ENCODE data around the gene DEAF1. TPM values are rescaled to one million over a fixed set of nuclear protein-coding genes. Genes with fewer than 3 reads are reported as not detected.

DEAF1 gene
- polyA plus RNA-seq, 1 donor (not counting 4 experiments of a cell fraction or from before 2014, with no cell fraction given) = 8.1 TPM

DNA sequence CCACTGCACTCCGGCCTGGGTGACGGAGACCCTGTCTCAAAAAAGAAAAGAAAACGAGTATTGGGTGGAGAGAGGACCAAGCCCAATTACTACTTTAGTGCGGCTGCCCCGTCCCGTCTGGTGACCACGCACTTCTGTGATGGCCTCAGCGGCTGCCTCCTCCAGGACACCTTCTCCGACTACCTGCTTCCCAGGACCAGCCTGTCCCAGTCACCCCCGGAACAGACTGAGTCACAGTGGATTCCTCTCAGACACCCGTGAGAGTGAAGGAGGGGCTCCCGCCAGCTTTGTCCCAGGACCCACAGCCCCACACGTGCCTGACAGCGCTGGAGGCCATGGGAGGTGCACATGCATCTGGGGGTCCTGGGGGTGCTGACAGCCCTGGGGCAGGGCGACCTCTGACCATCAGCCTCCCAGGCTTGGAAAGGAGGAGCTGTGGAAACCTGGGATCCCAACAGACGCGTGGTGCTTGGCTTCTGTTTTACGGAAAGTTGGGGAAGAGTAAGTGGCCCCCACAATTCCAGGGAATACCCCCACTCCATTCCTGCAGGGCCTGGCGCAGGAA, 53.1 kb downstream of the DEAF1 start:
- TF ChIP-seq EZH2 (IDR thresholded peaks at IDR 0.05; ENCODE audit: low read length) = no peak
- TF ChIP-seq, protein P1, sequence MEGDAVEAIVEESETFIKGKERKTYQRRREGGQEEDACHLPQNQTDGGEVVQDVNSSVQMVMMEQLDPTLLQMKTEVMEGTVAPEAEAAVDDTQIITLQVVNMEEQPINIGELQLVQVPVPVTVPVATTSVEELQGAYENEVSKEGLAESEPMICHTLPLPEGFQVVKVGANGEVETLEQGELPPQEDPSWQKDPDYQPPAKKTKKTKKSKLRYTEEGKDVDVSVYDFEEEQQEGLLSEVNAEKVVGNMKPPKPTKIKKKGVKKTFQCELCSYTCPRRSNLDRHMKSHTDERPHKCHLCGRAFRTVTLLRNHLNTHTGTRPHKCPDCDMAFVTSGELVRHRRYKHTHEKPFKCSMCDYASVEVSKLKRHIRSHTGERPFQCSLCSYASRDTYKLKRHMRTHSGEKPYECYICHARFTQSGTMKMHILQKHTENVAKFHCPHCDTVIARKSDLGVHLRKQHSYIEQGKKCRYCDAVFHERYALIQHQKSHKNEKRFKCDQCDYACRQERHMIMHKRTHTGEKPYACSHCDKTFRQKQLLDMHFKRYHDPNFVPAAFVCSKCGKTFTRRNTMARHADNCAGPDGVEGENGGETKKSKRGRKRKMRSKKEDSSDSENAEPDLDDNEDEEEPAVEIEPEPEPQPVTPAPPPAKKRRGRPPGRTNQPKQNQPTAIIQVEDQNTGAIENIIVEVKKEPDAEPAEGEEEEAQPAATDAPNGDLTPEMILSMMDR (optimal IDR thresholded peaks at IDR 0.05 in 1 of 3, IDR thresholded peaks at IDR 0.05 in 1 of 3, conservative IDR thresholded peaks at IDR 0.05 in 1 of 3; ENCODE audit: extremely low read depth in 1 of 3, insufficient read depth in 2 of 3, low read length in 3 of 3) = no peak
- H3K27me3 ChIP-seq (ENCODE audit: control insufficient read depth, extremely low read depth, insufficient read depth, low read length) = peaks cover 22% of the 10 kb centered on the region
- FAIRE-seq (no peak), DNase-seq (ENCODE audit: low read depth, low spot score) (no peak)
- H3K9me1 ChIP-seq (ENCODE audit: control insufficient read depth, extremely low read depth, insufficient read depth, low read length) = no peaks in the 10 kb centered on the region
- peaks cover 2% of the 10 kb centered on the region for H3K4me1 ChIP-seq (ENCODE audit: control insufficient read depth, extremely low read depth, insufficient read depth, low read length)
- no peaks in the 10 kb centered on the region for H3K9me3 ChIP-seq (ENCODE audit: control insufficient read depth, low read depth, low read length)
- H3K4me2 ChIP-seq (ENCODE audit: control insufficient read depth, extremely low read depth, insufficient read depth, low read depth, low read length) = no peak overlapping the region
- no peaks in the 10 kb centered on the region for H4K20me1 ChIP-seq (ENCODE audit: control insufficient read depth, extremely low read depth, insufficient read depth, low read length)
- dilution Hi-C loops (cut with MboI; ENCODE audit: extremely low pct_ligation_motif_present, low sequenced_read_pairs) = no loop called here
- H3K79me2 ChIP-seq (ENCODE audit: control insufficient read depth, insufficient read depth, low read length) = no peaks in the 10 kb centered on the region
- H3K27ac ChIP-seq (ENCODE audit: control insufficient read depth, insufficient read depth, low read length) = no peak overlapping the region
- peaks cover 0 to 5% of the 10 kb centered on the region in 2 experiments for H3K36me3 ChIP-seq (ENCODE audit: control insufficient read depth in 2 of 2, extremely low read depth in 1 of 2, insufficient read depth in 2 of 2, low read length in 2 of 2)
- H3K4me3 ChIP-seq (ENCODE audit: control insufficient read depth in 2 of 3, extremely low read depth in 1 of 3, insufficient read depth in 2 of 3, low read depth in 1 of 3, low read length in 3 of 3) = no peak overlapping the region
- H3K9ac ChIP-seq (ENCODE audit: control insufficient read depth, extremely low read depth, insufficient read depth, low read length) = no peak overlapping the region
- no peak overlapping the region for H2AFZ ChIP-seq (ENCODE audit: control insufficient read depth, low read length)

DNA sequence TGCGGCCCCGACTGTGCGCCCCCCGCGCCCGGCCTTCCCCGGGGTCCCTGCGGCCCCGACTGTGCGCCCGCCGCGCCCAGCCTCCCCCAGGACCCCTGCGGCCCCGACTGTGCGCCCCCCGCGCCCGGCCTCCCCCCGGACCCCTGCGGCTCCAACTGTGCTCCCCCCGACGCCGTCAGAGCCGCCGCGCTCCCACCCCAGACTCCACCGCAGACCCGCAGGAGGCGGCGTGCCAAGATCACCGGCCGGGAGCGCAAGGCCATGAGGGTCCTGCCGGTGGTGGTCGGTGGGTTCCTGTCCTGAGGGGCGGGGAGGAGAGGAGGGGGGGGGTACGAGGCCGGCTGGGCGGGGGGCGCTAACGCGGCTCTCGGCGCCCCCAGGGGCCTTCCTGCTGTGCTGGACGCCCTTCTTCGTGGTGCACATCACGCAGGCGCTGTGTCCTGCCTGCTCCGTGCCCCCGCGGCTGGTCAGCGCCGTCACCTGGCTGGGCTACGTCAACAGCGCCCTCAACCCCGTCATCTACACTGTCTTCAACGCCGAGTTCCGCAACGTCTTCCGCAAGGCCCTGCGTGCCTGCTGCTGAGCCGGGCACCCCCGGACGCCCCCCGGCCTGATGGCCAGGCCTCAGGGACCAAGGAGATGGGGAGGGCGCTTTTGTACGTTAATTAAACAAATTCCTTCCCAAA, 54.9 kb downstream of the DEAF1 start:
- FAIRE-seq (no peak), DNase-seq (ENCODE audit: low read depth, low spot score) (no peak)
- Histone ChIP-seq H3K27me3 (ENCODE audit: control insufficient read depth, extremely low read depth, insufficient read depth, low read length) (peaks cover 28% of the 10 kb centered on the region), H3K79me2 (ENCODE audit: control insufficient read depth, insufficient read depth, low read length) (no peaks in the 10 kb centered on the region), H3K36me3 (ENCODE audit: control insufficient read depth in 2 of 2, extremely low read depth in 1 of 2, insufficient read depth in 2 of 2, low read length in 2 of 2) (peaks cover 0 to 3% of the 10 kb centered on the region in 2 experiments), H3K4me3 (ENCODE audit: control insufficient read depth in 2 of 3, extremely low read depth in 1 of 3, insufficient read depth in 2 of 3, low read depth in 1 of 3, low read length in 3 of 3) (no peak overlapping the region), H4K20me1 (ENCODE audit: control insufficient read depth, extremely low read depth, insufficient read depth, low read length) (no peaks in the 10 kb centered on the region), H3K9me1 (ENCODE audit: control insufficient read depth, extremely low read depth, insufficient read depth, low read length) (no peaks in the 10 kb centered on the region), H3K9me3 (ENCODE audit: control insufficient read depth, low read depth, low read length) (no peaks in the 10 kb centered on the region), H3K27ac (ENCODE audit: control insufficient read depth, insufficient read depth, low read length) (no peak overlapping the region), H3K4me1 (ENCODE audit: control insufficient read depth, extremely low read depth, insufficient read depth, low read length) (peaks cover 2% of the 10 kb centered on the region), H2AFZ (ENCODE audit: control insufficient read depth, low read length) (no peak overlapping the region), H3K9ac (ENCODE audit: control insufficient read depth, extremely low read depth, insufficient read depth, low read length) (no peak overlapping the region), H3K4me2 (ENCODE audit: control insufficient read depth, extremely low read depth, insufficient read depth, low read depth, low read length) (no peak overlapping the region)
- dilution Hi-C loops (cut with MboI; ENCODE audit: extremely low pct_ligation_motif_present, low sequenced_read_pairs) = no loop called here
- TF ChIP-seq EZH2 (IDR thresholded peaks at IDR 0.05; ENCODE audit: low read length) = no peak
- TF ChIP-seq, protein P1 (optimal IDR thresholded peaks at IDR 0.05 in 1 of 3, IDR thresholded peaks at IDR 0.05 in 1 of 3, conservative IDR thresholded peaks at IDR 0.05 in 1 of 3; ENCODE audit: extremely low read depth in 1 of 3, insufficient read depth in 2 of 3, low read length in 3 of 3) = no peak

Data from keratinocyte (primary cell).